GM10266 (cell line): Measurements from ENCODE around the gene MCCD1.

Experiments
- DNase-seq: peaks from one replicate; pipeline ENCODE4 v3.0.0; 2012; ENCODE audit errors: extremely low spot score
- CTCF ChIP-seq: IDR thresholded peaks from 2 replicates; pipeline ENCODE4 v1.5.1; 2012; ENCODE audit warnings: mild to moderate bottlenecking, low read depth; ENCODE audit not compliant: control insufficient read depth, insufficient read depth; ENCODE audit errors: missing control alignments

Gene MCCD1

DNA sequence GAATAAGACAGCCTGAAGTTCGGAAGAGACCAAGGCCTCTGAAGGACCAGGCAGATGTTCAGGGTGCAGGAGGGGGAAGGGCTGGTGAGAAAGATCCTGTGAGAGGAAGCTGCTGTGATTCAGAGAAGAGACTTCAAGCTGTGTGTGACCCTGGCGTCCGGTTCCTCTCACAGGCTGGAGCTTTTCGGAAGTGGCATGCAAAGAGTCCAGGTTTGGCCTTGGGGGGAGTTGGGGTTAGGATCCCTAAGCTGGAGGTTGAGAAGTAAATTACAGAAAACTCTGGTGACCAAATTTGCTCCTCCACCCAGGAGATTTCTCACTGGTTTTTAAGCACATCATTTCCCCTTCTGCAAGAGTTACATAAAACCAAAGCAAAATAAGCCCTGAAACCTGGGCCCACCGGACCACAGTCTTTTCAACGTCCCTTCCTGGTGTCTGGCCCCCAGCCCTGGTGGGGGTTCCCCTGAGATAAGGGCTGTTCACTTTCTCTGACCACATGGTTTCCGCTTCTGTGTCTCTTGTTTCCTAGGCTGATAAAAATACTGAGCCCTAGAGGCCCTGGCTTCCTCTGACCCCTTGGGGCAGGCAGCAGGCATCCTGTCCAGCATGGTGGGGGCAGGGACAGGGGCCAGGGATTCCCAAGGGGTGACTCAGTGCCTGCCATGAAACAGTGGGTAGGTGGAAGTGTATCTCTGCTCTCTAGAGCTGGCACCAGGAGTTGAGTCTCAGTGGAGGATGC is 31.4 kb downstream of the MCCD1 start:
- DNase-seq: peak; percentile 70
- no peak for TF ChIP-seq CTCF

- no peak for TF ChIP-seq CTCF
These were observed 31.9 kb downstream of the MCCD1 start for GRCh38 chr6:31560697-31561058.

GRCh38 chr6:31567531-31568370 is 39.0 kb downstream of the MCCD1 start:
- DNase-seq: no peak
- TF ChIP-seq CTCF: no peak

More at GRCh38 chr6:31560697-31561058, 31.9 kb downstream of the MCCD1 start:
- no peak for DNase-seq

- no peak for TF ChIP-seq CTCF
These were observed 39.8 kb downstream of the MCCD1 start for GRCh38 chr6:31568537-31568961.

DNA sequence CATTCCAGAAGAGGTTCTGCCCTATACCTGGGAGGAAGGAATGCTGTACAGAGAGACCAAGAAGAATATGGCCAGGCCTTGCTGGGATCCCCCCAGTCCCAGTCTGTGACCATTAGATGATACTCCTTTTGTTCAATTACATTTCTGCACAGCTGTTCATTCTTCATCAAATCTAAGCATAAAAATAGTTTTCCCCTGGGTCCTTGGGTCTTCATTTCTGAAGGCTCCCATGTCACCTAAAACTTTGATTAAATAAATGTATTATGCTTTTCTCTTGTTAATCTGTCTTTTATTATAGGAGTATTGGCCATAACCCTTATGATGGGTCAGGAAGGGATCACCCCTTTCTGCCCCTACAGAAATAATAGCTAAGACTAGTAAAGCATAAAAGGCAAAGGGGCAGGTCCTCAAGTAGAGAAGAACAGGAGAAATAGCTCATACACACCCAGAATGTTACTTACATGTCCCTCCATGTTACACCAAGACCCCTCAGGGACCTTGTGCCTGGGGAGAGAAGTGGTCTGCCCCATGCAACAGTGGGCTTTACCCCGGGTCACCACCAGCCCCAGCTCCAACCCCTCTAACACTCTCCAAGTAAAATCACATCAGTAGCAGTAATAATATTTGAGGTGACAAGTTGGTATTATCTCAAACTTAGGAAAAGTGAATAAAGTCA is 41.2 kb downstream of the MCCD1 start:
- no peak for DNase-seq
- no peak for TF ChIP-seq CTCF

More at GRCh38 chr6:31568537-31568961, 39.8 kb downstream of the MCCD1 start:
- DNase-seq: peak; percentile 67

- TF ChIP-seq CTCF: no peak
- DNase-seq: no peak
These were observed 43.5 kb downstream of the MCCD1 start, which contains the start of gene LTA for GRCh38 chr6:31572041-31572911. Gene LTA, plus strand, starts transcription at chr6:31572289. Its CDS starts 454 bp downstream, at chr6:31572743.
